Islet precursor cell (in vitro differentiated cells): Measurements from ENCODE around the gene NFIB.

Source experiments
- DNase-seq: peaks from one replicate; pipeline ENCODE4 v3.0.0-alpha.2; 2018

Gene NFIB

GRCh38 chr9:14344053-14344524 is 30.1 kb upstream of the NFIB start:
- DNase-seq, result peak; percentile 60

DNA sequence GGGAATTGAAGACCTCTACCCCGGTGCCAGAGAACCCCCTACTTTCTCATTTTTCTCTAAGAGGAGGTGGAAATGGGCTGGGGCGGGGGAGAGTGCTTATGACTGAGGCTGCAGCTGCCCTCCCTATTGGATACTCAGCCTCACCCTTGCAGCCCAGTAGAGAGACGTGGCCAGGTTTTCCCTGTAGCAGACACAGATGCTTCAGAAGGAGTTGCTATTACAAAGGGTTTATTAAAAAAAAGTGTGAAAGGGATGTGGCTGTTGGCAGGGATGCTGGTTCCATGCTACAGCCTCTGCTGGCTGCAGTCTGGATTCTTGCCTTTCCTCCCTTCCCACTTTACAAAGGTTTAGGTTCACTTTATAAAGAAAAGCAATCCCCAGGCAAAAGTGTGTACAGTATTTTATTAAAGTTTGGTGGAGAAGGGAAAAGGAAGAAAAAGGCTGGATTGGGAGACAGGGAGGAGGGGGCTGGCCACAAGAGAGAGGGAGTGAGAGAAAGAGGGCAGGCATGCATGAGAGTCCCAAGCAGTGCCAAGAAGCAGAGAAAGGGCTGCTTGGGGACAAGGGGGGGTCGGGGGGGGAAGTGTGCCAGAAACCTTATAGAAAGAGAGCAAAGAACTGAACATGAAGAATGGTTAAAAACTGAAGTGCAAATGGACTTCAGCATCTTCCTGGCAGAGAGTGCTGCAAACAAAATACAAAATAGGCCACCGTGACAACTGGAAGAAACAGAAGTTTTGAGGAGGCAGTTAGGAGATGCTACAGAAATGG is 29.5 kb upstream of the NFIB start:
- DNase-seq, result no peak

DNA sequence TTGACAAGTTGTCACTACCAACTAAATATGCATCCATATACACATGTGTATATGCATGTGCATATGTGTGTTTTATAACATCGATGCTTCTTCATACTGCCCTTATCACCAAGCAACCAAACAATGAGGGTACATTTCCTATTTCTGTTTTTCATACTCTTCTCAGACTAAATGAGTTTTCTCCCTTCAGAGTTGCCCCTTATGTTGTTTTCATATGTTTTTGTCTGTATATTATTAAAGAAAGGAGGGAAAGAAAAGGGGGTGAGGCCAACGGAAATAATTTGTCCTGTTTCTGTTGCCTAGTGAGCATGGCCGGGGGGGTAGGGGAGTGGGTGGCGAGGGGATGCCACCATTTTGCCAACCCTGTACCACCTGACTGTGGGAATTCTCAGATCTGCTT is 28.8 kb upstream of the NFIB start:
- DNase-seq, result no peak

GRCh38 chr9:14341437-14342122 is 27.6 kb upstream of the NFIB start:
- no peak for DNase-seq

- no peak for DNase-seq
Observed at GRCh38 chr9:14340994-14341393, 27.1 kb upstream of the NFIB start.

- DNase-seq, result no peak
Observed at GRCh38 chr9:14340219-14340873, 26.4 kb upstream of the NFIB start.

- no peak for DNase-seq
Observed at GRCh38 chr9:14339746-14340145, 25.8 kb upstream of the NFIB start.

- no peak for DNase-seq
Observed at GRCh38 chr9:14337615-14338014, 23.7 kb upstream of the NFIB start.

GRCh38 chr9:14336244-14336643 is 22.3 kb upstream of the NFIB start:
- no peak for DNase-seq

GRCh38 chr9:14331120-14331519 is 17.2 kb upstream of the NFIB start:
- no peak for DNase-seq

DNA sequence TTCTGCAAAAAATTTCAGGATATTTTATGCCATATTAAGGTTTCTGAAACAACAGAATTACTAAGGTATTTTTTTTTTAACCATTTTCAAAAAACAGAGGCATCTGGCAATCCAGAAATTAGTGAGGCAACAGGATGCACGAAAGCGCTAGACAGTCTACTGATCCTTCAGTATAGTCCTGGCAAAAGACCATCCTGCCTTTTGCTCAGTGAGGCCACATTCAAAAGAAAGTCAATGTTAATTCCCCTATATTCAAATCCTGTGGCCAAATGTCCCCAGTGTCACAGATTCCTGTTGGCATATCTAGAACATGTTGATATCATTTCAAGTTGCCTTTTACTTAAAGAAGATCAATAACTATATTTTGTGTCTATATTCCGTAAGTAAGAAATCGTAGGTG is 13.1 kb upstream of the NFIB start:
- DNase-seq, result no peak

DNA sequence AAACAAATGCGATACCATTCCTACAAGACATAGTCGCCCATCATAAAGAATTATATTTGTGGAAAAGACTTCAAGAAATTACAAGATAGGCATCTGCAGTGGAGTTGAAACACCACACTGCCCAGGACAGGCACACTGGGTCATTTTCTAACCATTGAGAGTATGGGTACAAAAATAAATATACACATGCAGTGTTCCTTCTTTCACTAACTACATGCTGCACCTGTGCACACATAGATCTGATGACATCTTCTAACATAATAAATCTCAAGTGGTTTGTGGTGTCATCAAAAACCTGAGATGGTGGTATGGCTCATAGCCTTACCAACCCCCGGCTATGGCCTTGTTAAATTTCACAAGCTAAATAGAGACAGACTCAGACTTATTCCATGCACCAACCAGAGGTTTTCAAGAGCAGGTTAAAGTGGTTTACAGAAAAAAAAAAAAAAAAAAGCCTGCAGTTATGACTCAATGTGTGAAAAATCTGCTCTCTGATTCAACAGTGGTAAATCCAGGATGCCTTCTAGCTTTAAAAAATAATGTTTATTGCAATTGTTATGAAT is 12.4 kb upstream of the NFIB start:
- no peak for DNase-seq

- DNase-seq, result no peak
Observed at GRCh38 chr9:14325147-14325546, 11.2 kb upstream of the NFIB start.

DNA sequence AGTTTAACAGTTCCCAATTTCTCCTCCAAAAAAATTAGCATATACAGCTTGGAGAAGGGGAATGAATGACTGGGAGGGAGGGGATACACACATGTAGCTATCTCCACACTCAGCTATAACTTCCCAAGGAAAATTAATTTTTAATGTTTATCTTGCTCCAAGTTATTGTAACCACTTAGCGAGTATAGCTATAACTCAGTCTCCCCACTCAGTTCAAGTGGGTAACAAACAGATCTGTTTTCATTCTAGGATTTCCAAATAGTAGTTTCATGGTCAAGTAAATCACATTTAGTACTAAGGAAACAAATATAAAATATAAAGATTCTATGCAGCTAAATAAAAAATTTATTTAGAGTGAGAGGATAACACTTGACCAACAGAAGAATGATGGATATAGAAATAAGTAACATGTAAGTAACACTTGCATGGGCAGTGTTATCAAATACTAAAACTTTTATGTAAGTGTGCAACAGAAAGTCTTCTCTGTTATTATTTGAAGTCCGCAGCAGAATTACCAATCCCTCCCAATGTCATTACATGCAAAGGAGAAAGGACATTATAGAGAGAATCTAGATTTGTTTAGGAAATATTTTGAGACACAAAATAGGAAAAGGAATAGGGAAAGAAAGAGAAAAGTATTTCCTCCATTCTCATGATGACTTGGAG is 10.2 kb upstream of the NFIB start:
- no peak for DNase-seq

GRCh38 chr9:14323083-14323971 is 9.4 kb upstream of the NFIB start:
- no peak for DNase-seq

GRCh38 chr9:14322211-14323082 is 8.5 kb upstream of the NFIB start:
- DNase-seq, result peak; percentile 96

GRCh38 chr9:14321517-14322130 is 7.7 kb upstream of the NFIB start:
- no peak for DNase-seq

DNA sequence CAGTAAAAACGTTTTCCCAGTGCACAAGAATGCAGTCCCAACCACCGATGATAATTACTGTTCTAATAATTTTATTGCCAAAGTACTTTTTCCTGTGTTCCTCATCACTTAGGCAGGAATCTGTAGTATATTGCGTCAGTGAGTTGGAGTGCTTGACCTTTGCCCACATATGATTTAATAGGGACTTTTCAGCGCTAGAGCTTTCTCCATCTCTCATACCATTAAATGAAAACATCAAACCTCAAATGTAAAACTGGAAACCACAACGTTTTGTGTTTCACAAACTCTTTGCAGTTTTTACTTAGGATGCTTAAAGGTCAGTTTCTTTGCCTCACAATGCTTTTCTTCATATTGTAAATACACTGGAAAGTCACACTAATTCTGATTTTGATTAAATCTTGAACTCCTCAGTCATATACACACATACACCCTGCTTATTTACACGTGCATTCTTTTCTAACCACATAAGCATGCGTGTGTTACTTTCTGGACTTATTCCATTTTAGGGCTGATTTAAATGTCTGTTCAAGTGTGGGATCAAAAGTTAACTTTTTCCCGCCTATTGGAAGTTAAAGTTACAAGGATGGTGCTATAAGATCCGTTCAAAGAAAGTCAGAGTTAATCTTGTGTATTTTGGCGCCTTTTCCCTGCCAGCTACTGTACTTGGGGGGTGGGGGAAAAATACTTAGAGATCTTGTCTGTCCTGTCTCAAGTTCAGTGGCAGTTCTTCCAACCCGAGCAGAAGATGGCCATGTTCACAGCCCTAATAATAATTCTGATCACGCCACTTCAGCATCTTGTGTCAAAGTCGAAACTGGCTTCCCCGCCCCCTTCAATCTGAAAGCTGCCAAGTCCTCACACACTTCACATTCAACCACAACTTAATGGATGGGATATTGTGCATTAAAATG is 6.6 kb upstream of the NFIB start:
- no peak for DNase-seq

DNA sequence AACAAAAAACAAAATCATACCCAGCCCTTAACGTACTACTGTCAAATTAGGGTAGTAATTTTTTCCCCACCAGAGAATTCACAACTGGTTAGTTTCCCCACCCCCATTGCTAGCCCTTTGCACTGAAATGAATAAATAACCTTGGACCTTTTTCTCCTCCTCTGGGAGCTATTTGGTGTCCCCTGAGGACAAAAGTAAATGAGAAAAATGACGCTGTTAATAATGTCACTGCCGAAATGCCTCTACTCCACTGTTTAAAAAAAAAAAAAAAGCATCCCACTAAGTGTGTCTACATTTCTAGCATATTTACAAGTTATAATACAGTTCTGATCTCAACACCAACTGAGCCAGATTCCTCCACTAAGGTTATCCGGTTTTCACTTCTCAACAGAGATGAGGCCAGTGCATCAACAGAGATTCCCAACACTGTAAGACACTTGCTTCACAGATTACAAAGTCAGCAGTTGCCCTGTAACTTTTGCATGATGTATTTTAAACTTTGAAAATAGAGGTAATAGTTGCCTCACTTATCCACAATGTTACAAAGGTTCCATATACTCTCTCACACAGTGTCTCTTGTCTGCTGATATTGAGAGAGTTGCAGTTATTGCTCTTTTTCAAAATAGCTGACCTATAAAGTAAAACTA is 5.1 kb upstream of the NFIB start:
- no peak for DNase-seq
